SK-N-SH treated with all-trans-retinoic acid at 6 μM for 48 hours (cell line): ENCODE measurements around the gene CDT1.

ENCODE experiments used
- ARNTL ChIP-seq: fragments of 450-650 bp; formaldehyde crosslinking; IDR thresholded peaks from 2 replicates; pipeline ENCODE4 v1.5.0; 2020; ENCODE audit warnings: low read depth, mild to moderate bottlenecking, moderate library complexity, borderline replicate concordance
- BACH2 ChIP-seq: fragments of 250-450 bp; sonication (Bioruptor Pico); IDR thresholded peaks from 2 replicates; pipeline ENCODE4 v1.9.0; 2021; ENCODE audit warnings: mild to moderate bottlenecking, borderline replicate concordance
- CSDC2 ChIP-seq: fragments of 250-450 bp; sonication (Bioruptor Pico); IDR thresholded peaks from 2 replicates; pipeline ENCODE4 v1.5.0; 2020; ENCODE audit warnings: mild to moderate bottlenecking, moderate library complexity
- ISL1 ChIP-seq: fragments of 250-450 bp; sonication (Bioruptor Pico); IDR thresholded peaks from 2 replicates; pipeline ENCODE4 v2.1.2; 2022; ENCODE audit warnings: mild to moderate bottlenecking, moderate library complexity
- OSR1 ChIP-seq: fragments of 250-450 bp; sonication (Bioruptor Pico); IDR thresholded peaks from 2 replicates; pipeline ENCODE4 v1.8.0; 2022; ENCODE audit warnings: moderate library complexity, mild to moderate bottlenecking, inconsistent platforms
- PATZ1 ChIP-seq: fragments of 250-450 bp; sonication (Bioruptor Pico); IDR thresholded peaks from 2 replicates; pipeline ENCODE4 v1.8.0; 2020; ENCODE audit warnings: mild to moderate bottlenecking, moderate library complexity, borderline replicate concordance
- POU6F1 ChIP-seq: fragments of 250-450 bp; sonication (Bioruptor Pico); IDR thresholded peaks from 2 replicates; pipeline ENCODE4 v1.8.0; 2021; ENCODE audit warnings: low read depth, mild to moderate bottlenecking, moderate library complexity, borderline replicate concordance
- SNAI2 ChIP-seq: fragments of 250-450 bp; sonication (Bioruptor Pico); IDR thresholded peaks from 2 replicates; pipeline ENCODE4 v1.5.0; 2020; ENCODE audit warnings: mild to moderate bottlenecking, moderate library complexity
- TCF4 ChIP-seq: fragments of 250-450 bp; sonication (Bioruptor Pico); IDR thresholded peaks from 2 replicates; pipeline ENCODE4 v1.8.0; 2021; ENCODE audit warnings: mild to moderate bottlenecking, moderate library complexity, borderline replicate concordance
- ZFP3 ChIP-seq: fragments of 250-450 bp; sonication (Bioruptor Pico); IDR thresholded peaks from 2 replicates; pipeline ENCODE4 v1.5.0; 2020; ENCODE audit warnings: mild to moderate bottlenecking, moderate library complexity
- ZFP30 ChIP-seq: fragments of 450-650 bp; formaldehyde crosslinking; IDR thresholded peaks from 2 replicates; pipeline ENCODE4 v1.5.0; 2022; ENCODE audit warnings: mild to moderate bottlenecking, moderate library complexity
- ZNF565 ChIP-seq: fragments of 450-650 bp; formaldehyde crosslinking; conservative IDR thresholded peaks from 2 replicates; pipeline ENCODE4 v1.5.0; 2020; ENCODE audit warnings: low read depth, mild to moderate bottlenecking, moderate library complexity
- ZNF70 ChIP-seq: fragments of 450-650 bp; formaldehyde crosslinking; IDR thresholded peaks from 2 replicates; pipeline ENCODE4 v1.5.0; 2020; ENCODE audit warnings: mild to moderate bottlenecking, moderate library complexity
- ZNF8 ChIP-seq: fragments of 450-650 bp; formaldehyde crosslinking; IDR thresholded peaks from 2 replicates; pipeline ENCODE4 v1.5.0; 2020; ENCODE audit warnings: mild to moderate bottlenecking, moderate library complexity

DNA sequence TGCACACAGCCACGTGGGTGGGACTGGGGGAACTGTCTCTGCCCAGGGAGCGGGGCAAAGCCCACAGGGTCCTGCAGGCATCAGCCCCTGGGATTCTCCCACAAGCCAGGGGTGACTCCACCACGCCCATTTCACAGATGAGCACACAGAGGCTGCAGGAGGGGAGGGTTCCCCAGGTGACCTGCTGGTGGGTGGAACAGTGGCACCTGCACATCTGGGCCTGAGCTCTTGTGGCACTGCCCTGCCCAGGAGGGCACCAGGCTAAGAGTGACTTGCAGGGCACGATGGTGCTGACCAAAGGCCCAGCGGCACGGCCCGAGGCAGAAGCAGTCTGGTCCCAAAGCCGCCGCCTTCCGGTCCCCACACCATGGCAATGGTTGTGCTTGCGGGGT lies 42.5 kb upstream of the CDT1 start:
- no peak for TF ChIP-seq PATZ1
- TF ChIP-seq BACH2 (CRISPR knock-in tag) = no peak
- no peak for TF ChIP-seq ZFP3 (CRISPR knock-in tag)
- no peak for TF ChIP-seq CSDC2 (CRISPR knock-in tag)
- TF ChIP-seq TCF4 (CRISPR knock-in tag) = no peak
- TF ChIP-seq ZNF70 (CRISPR knock-in tag) = no peak
- TF ChIP-seq ZNF565 (CRISPR knock-in tag) = no peak
- no peak for TF ChIP-seq OSR1
- TF ChIP-seq SNAI2 (CRISPR knock-in tag) = no peak
- TF ChIP-seq ARNTL (CRISPR knock-in tag) = no peak
- no peak for TF ChIP-seq ZFP30 (CRISPR knock-in tag)
- no peak for TF ChIP-seq POU6F1 (CRISPR knock-in tag)
- no peak for TF ChIP-seq ISL1 (CRISPR knock-in tag)
- TF ChIP-seq ZNF8 = no peak
